HCT116 (cell line): ENCODE data around the gene CPA2. TPM values are rescaled to one million over a fixed set of nuclear protein-coding genes. Genes with fewer than 3 reads are reported as not detected.

ENCODE experiments used
- ATAC-seq: fragments of 200-7000 bp; cut with Tn5 transposase; 2 replicates; pipeline ENCODE4 v1.9.1; 2020; ENCODE audit warnings: mild to moderate bottlenecking, moderate library complexity
- BruUV-seq: library from RNA; stranded (reverse); fragments of 400-500 nt; replicated peaks from 2 replicates; lab custom pipeline; 2021; lab: Mats Ljungman, UMichigan
- CTCF ChIA-PET: fragments of 300-600 bp; sonication (Branson Sonifier 250); formaldehyde crosslinking; loops from one replicate; lab custom pipeline; 2021; ENCODE audit warnings: antibody characterized with exemption; lab: Charles Lee
- POLR2A ChIA-PET: fragments of 300-600, 350-600 bp; sonication (Branson Sonifier 250); formaldehyde crosslinking; loops from one replicate; lab custom pipeline; 2021; ENCODE audit warnings: antibody characterized with exemption; lab: Charles Lee
- RAD21 ChIA-PET, 2 experiments: fragments of 300-600 bp; sonication (Branson Sonifier 250); formaldehyde crosslinking; loops; one replicate each; lab custom pipeline; 2023; ENCODE audit warnings: low total read pairs in 2 of 2; ENCODE audit not compliant: uncharacterized antibody in 2 of 2, unreplicated experiment in 2 of 2, low non-redundant PET in 1 of 2; lab: Charles Lee
- DNase-seq: peaks from one replicate; pipeline ENCODE4 v3.0.0-alpha.2; 2010; ENCODE audit warnings: low read depth, low spot score
- H2AFZ ChIP-seq: fragments of 200-600 bp; shearing (Covaris generic), sonication (generic); 2 replicates; pipeline ENCODE4 v1.6.1; 2017; ENCODE audit warnings: low read depth, mixed run types, mixed read lengths, antibody characterized with exemption, low read length; ENCODE audit not compliant: poor library complexity, severe bottlenecking
- H3K27ac ChIP-seq: 2 replicates; pipeline ENCODE4 v1.5.1; 2012; ENCODE audit warnings: low read depth, low read length
- H3K27me3 ChIP-seq: fragments of 200-600 bp; sonication (generic); 2 replicates; pipeline ENCODE4 v1.6.1; 2016; ENCODE audit warnings: mixed run types, low read length, mixed read lengths; ENCODE audit not compliant: insufficient read depth
- H3K36me3 ChIP-seq, 2 experiments: fragments of 200-500 bp in 1 of 2; fragments of 200-600 bp in 1 of 2; sonication (Bioruptor generic) in 1 of 2; sonication (generic) in 1 of 2; 2 replicates each; pipeline versions ENCODE4 v1.5.1 to v1.6.1; 2014 to 2016; ENCODE audit warnings: low read length in 2 of 2, inconsistent platforms in 1 of 2, mixed read lengths in 1 of 2, mixed run types in 1 of 2; ENCODE audit not compliant: insufficient read depth in 2 of 2, control insufficient read depth in 1 of 2
- H3K4me1 ChIP-seq, 2 experiments: fragments of 200-600 bp in 1 of 2; sonication (generic) in 1 of 2; 2 replicates each; pipeline versions ENCODE4 v1.5.1 to v1.6.1; 2012 to 2017; ENCODE audit warnings: low read length in 2 of 2, inconsistent platforms in 1 of 2, mild to moderate bottlenecking in 1 of 2, mixed read lengths in 1 of 2, mixed run types in 1 of 2, moderate library complexity in 1 of 2; ENCODE audit not compliant: insufficient read depth in 2 of 2, control insufficient read depth in 1 of 2
- H3K4me2 ChIP-seq: fragments of 200-600 bp; sonication (generic); 2 replicates; pipeline ENCODE4 v1.6.1; 2017; ENCODE audit warnings: mixed run types, low read length, mixed read lengths
- H3K4me3 ChIP-seq, 2 experiments: fragments of 200-600 bp in 1 of 2; sonication (generic) in 1 of 2; replicated peaks in 1 of 2; 2 replicates each; pipeline ENCODE4 v1.5.1; 2011 to 2016; ENCODE audit warnings: low read length in 2 of 2, control low read depth in 1 of 2, low read depth in 1 of 2, mild to moderate bottlenecking in 1 of 2, mixed read lengths in 1 of 2, mixed run types in 1 of 2
- H3K79me2 ChIP-seq: fragments of 200-600 bp; sonication (generic); 2 replicates; pipeline ENCODE4 v1.6.1; 2017; ENCODE audit warnings: mild to moderate bottlenecking, mixed run types, low read length, moderate library complexity, mixed read lengths; ENCODE audit not compliant: insufficient read depth
- H3K9ac ChIP-seq: fragments of 200-600 bp; sonication (generic); 2 replicates; pipeline ENCODE4 v1.6.1; 2016; ENCODE audit warnings: low read length, mixed read lengths
- H3K9me2 ChIP-seq: fragments of 200-600 bp; sonication (generic), shearing (Covaris generic); 2 replicates; pipeline ENCODE4 v1.6.1; 2017; ENCODE audit warnings: mixed run types, mild to moderate bottlenecking, moderate library complexity; ENCODE audit not compliant: insufficient read depth
- H3K9me3 ChIP-seq, 2 experiments: fragments of 200-500 bp in 1 of 2; fragments of 200-600 bp in 1 of 2; sonication (Bioruptor generic) in 1 of 2; sonication (generic) in 1 of 2; 2 replicates each; pipeline ENCODE4 v1.6.1; 2014 to 2017; ENCODE audit warnings: low read length in 2 of 2, mixed read lengths in 2 of 2, inconsistent platforms in 1 of 2, low read depth in 1 of 2, mild to moderate bottlenecking in 1 of 2, mixed run types in 1 of 2, moderate library complexity in 1 of 2; ENCODE audit not compliant: control insufficient read depth in 1 of 2, insufficient read depth in 1 of 2
- H4K20me1 ChIP-seq: fragments of 200-600 bp; sonication (generic), shearing (Covaris generic); 2 replicates; pipeline ENCODE4 v1.6.1; 2017; ENCODE audit warnings: mixed run types, mild to moderate bottlenecking, moderate library complexity; ENCODE audit not compliant: insufficient read depth
- POLR2AphosphoS5 ChIP-seq: IDR thresholded peaks from 2 replicates; pipeline ENCODE4 v1.6.1; 2011; ENCODE audit warnings: mild to moderate bottlenecking, low read depth, low read length, moderate library complexity
- SP1 ChIP-seq: IDR thresholded peaks from 2 replicates; pipeline ENCODE4 v1.6.1; 2012; ENCODE audit warnings: low read depth
- YY1 ChIP-seq: IDR thresholded peaks from 2 replicates; pipeline ENCODE4 v1.6.1; 2011; ENCODE audit warnings: low read length, low read depth, moderate library complexity, mild to moderate bottlenecking; ENCODE audit not compliant: insufficient replicate concordance; ENCODE audit errors: extremely low read depth
- ZNF274 ChIP-seq: fragments of 200-500 bp; sonication (Bioruptor generic); IDR thresholded peaks from 2 replicates; pipeline ENCODE4 v1.6.1; 2014; ENCODE audit warnings: mild to moderate bottlenecking, low read depth, low read length, inconsistent platforms
- intact Hi-C: fragments of 100-400 bp; cut with micrococcal nuclease; formaldehyde crosslinking; loops from 2 replicates; pipeline ENCODE4 v1.10.0; 2022
- total RNA-seq: library from RNA; stranded (reverse); gene quantifications from one replicate; pipeline ENCODE4 v1.2.1, GENCODE V29; 2021; ENCODE audit not compliant: unreplicated experiment
- TF ChIP-seq, protein P1 (sequence below): IDR thresholded peaks from 2 replicates; pipeline ENCODE4 v1.6.1; 2011; ENCODE audit warnings: mild to moderate bottlenecking, low read length, moderate library complexity; ENCODE audit not compliant: insufficient replicate concordance; ENCODE audit errors: extremely low read depth
- TF ChIP-seq, protein P2 (sequence below): IDR thresholded peaks from 2 replicates; pipeline ENCODE4 v1.6.1; 2012

The CPA2 gene
- total RNA-seq, 1 experiment from 2014 or later = 1.5 TPM

DNA sequence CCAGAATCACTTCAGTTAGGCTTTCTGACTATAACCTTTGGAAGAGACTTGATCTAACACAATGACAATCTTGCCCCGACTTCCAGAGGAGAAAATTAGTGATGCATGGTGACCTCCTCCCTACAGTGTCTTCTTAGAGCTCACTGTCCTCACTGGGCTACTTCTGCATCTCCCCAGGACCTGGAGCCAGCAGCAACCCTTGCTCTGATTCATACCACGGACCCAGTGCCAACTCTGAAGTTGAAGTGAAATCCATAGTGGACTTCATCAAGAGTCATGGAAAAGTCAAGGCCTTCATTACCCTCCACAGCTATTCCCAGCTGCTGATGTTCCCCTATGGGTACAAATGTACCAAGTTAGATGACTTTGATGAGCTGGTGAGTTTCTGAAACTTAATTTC, 12.6 kb downstream of the CPA2 start:
- Histone ChIP-seq H3K9me2 (no peaks in the 10 kb centered on the region), H3K4me3 (no peak overlapping the region), H3K9ac (no peak overlapping the region), H3K4me2 (no peak overlapping the region), H3K27ac (no peak overlapping the region), H3K4me1 (peaks cover 0 to 7% of the 10 kb centered on the region in 2 experiments; a peak in 1 of 4 replicates), H3K27me3 (no peaks in the 10 kb centered on the region), H4K20me1 (no peaks in the 10 kb centered on the region), H3K79me2 (no peaks in the 10 kb centered on the region), H2AFZ (no peak overlapping the region), H3K9me3 (no peaks in the 10 kb centered on the region), H3K36me3 (no peaks in the 10 kb centered on the region)
- intact Hi-C loops = loop anchor here (10.0 kb wide), 1 partner anchor 206 kb away; no protein-coding TSS in a partner anchor
- TF ChIP-seq SP1 = no peak
- TF ChIP-seq ZNF274 = no peak
- no peak for TF ChIP-seq YY1
- BruUV-seq = no TSS peak
- ATAC-seq (no peak), DNase-seq (no peak)
- ChIA-PET CTCF (no interaction called here), RAD21 (no interaction called here), POLR2A (no interaction called here)

DNA sequence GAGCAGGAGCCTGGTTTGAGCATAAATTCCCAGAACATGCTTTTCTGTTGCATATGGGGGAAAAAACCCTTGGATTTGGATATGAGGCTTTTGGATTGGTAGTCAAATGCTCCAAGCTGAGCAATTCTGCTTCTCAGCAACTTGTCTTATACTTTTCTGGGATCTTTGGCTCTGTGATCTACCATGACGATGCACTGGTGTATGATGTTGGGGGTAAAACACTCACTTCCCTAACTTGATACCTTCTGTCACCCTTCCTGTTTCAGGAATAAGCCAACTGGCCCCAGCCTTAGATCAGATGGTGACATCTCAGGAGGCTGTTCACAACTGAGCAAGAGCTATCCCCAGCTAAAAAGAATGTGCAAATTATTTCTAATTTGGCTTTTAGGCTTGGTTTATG, 13.2 kb downstream of the CPA2 start:
- CTCF ChIA-PET = no interaction called here
- no peak for ATAC-seq

More for the DNA sequence above, 13.2 kb downstream of the CPA2 start:
- Histone ChIP-seq H3K9ac (no peak overlapping the region), H3K9me3 (no peaks in the 10 kb centered on the region), H3K36me3 (no peaks in the 10 kb centered on the region), H3K27me3 (no peaks in the 10 kb centered on the region), H3K79me2 (no peaks in the 10 kb centered on the region), H3K27ac (no peak overlapping the region), H3K4me2 (no peak overlapping the region), H3K9me2 (no peaks in the 10 kb centered on the region), H2AFZ (no peak overlapping the region), H3K4me3 (no peak overlapping the region), H4K20me1 (no peaks in the 10 kb centered on the region), H3K4me1 (peaks cover 0 to 7% of the 10 kb centered on the region in 2 experiments; a peak in 1 of 4 replicates)
- intact Hi-C loops = loop anchor here (1.0 to 10.0 kb wide), 2 partner anchors 17 to 205 kb away; no protein-coding TSS in a partner anchor
- DNase-seq = no peak
- TF ChIP-seq, protein P1, sequence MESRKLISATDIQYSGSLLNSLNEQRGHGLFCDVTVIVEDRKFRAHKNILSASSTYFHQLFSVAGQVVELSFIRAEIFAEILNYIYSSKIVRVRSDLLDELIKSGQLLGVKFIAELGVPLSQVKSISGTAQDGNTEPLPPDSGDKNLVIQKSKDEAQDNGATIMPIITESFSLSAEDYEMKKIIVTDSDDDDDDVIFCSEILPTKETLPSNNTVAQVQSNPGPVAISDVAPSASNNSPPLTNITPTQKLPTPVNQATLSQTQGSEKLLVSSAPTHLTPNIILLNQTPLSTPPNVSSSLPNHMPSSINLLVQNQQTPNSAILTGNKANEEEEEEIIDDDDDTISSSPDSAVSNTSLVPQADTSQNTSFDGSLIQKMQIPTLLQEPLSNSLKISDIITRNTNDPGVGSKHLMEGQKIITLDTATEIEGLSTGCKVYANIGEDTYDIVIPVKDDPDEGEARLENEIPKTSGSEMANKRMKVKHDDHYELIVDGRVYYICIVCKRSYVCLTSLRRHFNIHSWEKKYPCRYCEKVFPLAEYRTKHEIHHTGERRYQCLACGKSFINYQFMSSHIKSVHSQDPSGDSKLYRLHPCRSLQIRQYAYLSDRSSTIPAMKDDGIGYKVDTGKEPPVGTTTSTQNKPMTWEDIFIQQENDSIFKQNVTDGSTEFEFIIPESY = no peak
- TF ChIP-seq YY1 (no peak), ZNF274 (no peak), POLR2AphosphoS5 (no peak)
- TF ChIP-seq, protein P2, sequence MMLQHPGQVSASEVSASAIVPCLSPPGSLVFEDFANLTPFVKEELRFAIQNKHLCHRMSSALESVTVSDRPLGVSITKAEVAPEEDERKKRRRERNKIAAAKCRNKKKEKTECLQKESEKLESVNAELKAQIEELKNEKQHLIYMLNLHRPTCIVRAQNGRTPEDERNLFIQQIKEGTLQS = no peak
- ChIA-PET RAD21 (no interaction called here), POLR2A (no interaction called here)
- BruUV-seq = no TSS peak
